Measurements from ENCODE around the gene ADPRS. TPM values are rescaled to one million over a fixed set of nuclear protein-coding genes. Genes with fewer than 3 reads are reported as not detected.

Gene ADPRS
- total and polyA plus RNA-seq, 9 donors = 24.9 to 30.7 (median 27.9) TPM

- H3K27ac ChIP-seq (ENCODE audit: low read length) = no peak overlapping the region
- 74% methylated on average over 7 of the region's 8 CpGs for WGBS (ENCODE audit: insufficient coverage)
- H3K36me3 ChIP-seq (ENCODE audit: control insufficient read depth, insufficient read depth, low read length) = peaks cover 55% of the 10 kb centered on the region
- H3K4me1 ChIP-seq (ENCODE audit: control insufficient read depth, insufficient read depth, low read length) = peaks cover 20% of the 10 kb centered on the region
- no peak for DNase-seq
- no peaks in the 10 kb centered on the region for H3K27me3 ChIP-seq (ENCODE audit: control insufficient read depth, insufficient read depth, low read length)
- H3K9me3 ChIP-seq (replicated peaks; ENCODE audit: control insufficient read depth, low read depth, low read length) = no peaks in the 10 kb centered on the region
- H3K4me3 ChIP-seq (ENCODE audit: low read length) = no peak overlapping the region
These were observed 5.9 kb downstream of the ADPRS start for GRCh38 chr1:36094621-36095061.

GRCh38 chr1:36095760-36096405 lies 7.2 kb downstream of the ADPRS start:
- peak; percentile 44 for DNase-seq
- Histone ChIP-seq H3K27me3 (ENCODE audit: control insufficient read depth, insufficient read depth, low read length) (no peaks in the 10 kb centered on the region), H3K4me3 (ENCODE audit: low read length) (no peak overlapping the region), H3K36me3 (ENCODE audit: control insufficient read depth, insufficient read depth, low read length) (peaks cover 53% of the 10 kb centered on the region), H3K4me1 (ENCODE audit: control insufficient read depth, insufficient read depth, low read length) (peaks cover 18% of the 10 kb centered on the region), H3K27ac (ENCODE audit: low read length) (peak overlapping the region; percentile 35), H3K9me3 (replicated peaks; ENCODE audit: control insufficient read depth, low read depth, low read length) (no peaks in the 10 kb centered on the region)
- WGBS (ENCODE audit: insufficient coverage) = 52% methylated on average over 6 of the region's 15 CpGs

GRCh38 chr1:36096500-36097432 lies 8.1 kb downstream of the ADPRS start:
- no peak for DNase-seq

GRCh38 chr1:36097693-36098585 lies 9.2 kb downstream of the ADPRS start:
- DNase-seq = no peak
- WGBS (ENCODE audit: insufficient coverage) = 89% methylated on average over 32 of the region's 33 CpGs
- Histone ChIP-seq H3K4me1 (ENCODE audit: control insufficient read depth, insufficient read depth, low read length) (peaks cover 16% of the 10 kb centered on the region), H3K9me3 (replicated peaks; ENCODE audit: control insufficient read depth, low read depth, low read length) (no peaks in the 10 kb centered on the region), H3K27me3 (ENCODE audit: control insufficient read depth, insufficient read depth, low read length) (no peaks in the 10 kb centered on the region), H3K36me3 (ENCODE audit: control insufficient read depth, insufficient read depth, low read length) (peaks cover 33% of the 10 kb centered on the region), H3K4me3 (ENCODE audit: low read length) (no peak overlapping the region), H3K27ac (ENCODE audit: low read length) (no peak overlapping the region)

More at GRCh38 chr1:36096500-36097432, 8.1 kb downstream of the ADPRS start:
- Histone ChIP-seq H3K9me3 (replicated peaks; ENCODE audit: control insufficient read depth, low read depth, low read length) (no peaks in the 10 kb centered on the region), H3K27me3 (ENCODE audit: control insufficient read depth, insufficient read depth, low read length) (no peaks in the 10 kb centered on the region), H3K27ac (ENCODE audit: low read length) (no peak overlapping the region), H3K4me1 (ENCODE audit: control insufficient read depth, insufficient read depth, low read length) (peaks cover 17% of the 10 kb centered on the region), H3K36me3 (ENCODE audit: control insufficient read depth, insufficient read depth, low read length) (peaks cover 45% of the 10 kb centered on the region), H3K4me3 (ENCODE audit: low read length) (no peak overlapping the region)
- WGBS (ENCODE audit: insufficient coverage) = 31% methylated on average over 6 of the region's 16 CpGs

GRCh38 chr1:36098650-36099365 lies 10.1 kb downstream of the ADPRS start:
- no peak overlapping the region for H3K27ac ChIP-seq (ENCODE audit: low read length)
- H3K27me3 ChIP-seq (ENCODE audit: control insufficient read depth, insufficient read depth, low read length) = no peaks in the 10 kb centered on the region
- no peak for DNase-seq
- WGBS (ENCODE audit: insufficient coverage) = 79% methylated on average over 13 of the region's 13 CpGs
- H3K9me3 ChIP-seq (replicated peaks; ENCODE audit: control insufficient read depth, low read depth, low read length) = no peaks in the 10 kb centered on the region
- peaks cover 11% of the 10 kb centered on the region for H3K4me1 ChIP-seq (ENCODE audit: control insufficient read depth, insufficient read depth, low read length)
- no peak overlapping the region for H3K4me3 ChIP-seq (ENCODE audit: low read length)
- peaks cover 24% of the 10 kb centered on the region for H3K36me3 ChIP-seq (ENCODE audit: control insufficient read depth, insufficient read depth, low read length)

GRCh38 chr1:36099681-36100341 lies 11.1 kb downstream of the ADPRS start:
- peak; percentile 78 for DNase-seq

GRCh38 chr1:36100376-36100775 lies 11.7 kb downstream of the ADPRS start:
- no peak overlapping the region for H3K27ac ChIP-seq (ENCODE audit: low read length)
- peaks cover 11% of the 10 kb centered on the region for H3K36me3 ChIP-seq (ENCODE audit: control insufficient read depth, insufficient read depth, low read length)
- no peak overlapping the region for H3K4me3 ChIP-seq (ENCODE audit: low read length)
- DNase-seq = no peak
- WGBS (ENCODE audit: insufficient coverage) = 65% methylated on average over 4 of the region's 6 CpGs
- H3K4me1 ChIP-seq (ENCODE audit: control insufficient read depth, insufficient read depth, low read length) = peaks cover 11% of the 10 kb centered on the region
- H3K27me3 ChIP-seq (ENCODE audit: control insufficient read depth, insufficient read depth, low read length) = no peaks in the 10 kb centered on the region
- H3K9me3 ChIP-seq (replicated peaks; ENCODE audit: control insufficient read depth, low read depth, low read length) = no peaks in the 10 kb centered on the region

More at GRCh38 chr1:36099681-36100341, 11.1 kb downstream of the ADPRS start:
- H3K4me1 ChIP-seq (ENCODE audit: control insufficient read depth, insufficient read depth, low read length) = peaks cover 11% of the 10 kb centered on the region
- H3K9me3 ChIP-seq (replicated peaks; ENCODE audit: control insufficient read depth, low read depth, low read length) = no peaks in the 10 kb centered on the region
- H3K27ac ChIP-seq (ENCODE audit: low read length) = no peak overlapping the region
- whole genome bisulfite sequencing (ENCODE audit: insufficient coverage) = 24% methylated on average over 9 of the region's 18 CpGs
- H3K36me3 ChIP-seq (ENCODE audit: control insufficient read depth, insufficient read depth, low read length) = peaks cover 14% of the 10 kb centered on the region
- H3K27me3 ChIP-seq (ENCODE audit: control insufficient read depth, insufficient read depth, low read length) = no peaks in the 10 kb centered on the region
- no peak overlapping the region for H3K4me3 ChIP-seq (ENCODE audit: low read length)

- 96% methylated on average over 4 of the region's 5 CpGs for WGBS (ENCODE audit: insufficient coverage)
- no peaks in the 10 kb centered on the region for H3K27me3 ChIP-seq (ENCODE audit: control insufficient read depth, insufficient read depth, low read length)
- H3K4me1 ChIP-seq (ENCODE audit: control insufficient read depth, insufficient read depth, low read length) = peaks cover 7% of the 10 kb centered on the region
- no peak for DNase-seq
- H3K36me3 ChIP-seq (ENCODE audit: control insufficient read depth, insufficient read depth, low read length) = peaks cover under 1% of the 10 kb centered on the region
- no peaks in the 10 kb centered on the region for H3K9me3 ChIP-seq (replicated peaks; ENCODE audit: control insufficient read depth, low read depth, low read length)
- no peak overlapping the region for H3K4me3 ChIP-seq (ENCODE audit: low read length)
- no peak overlapping the region for H3K27ac ChIP-seq (ENCODE audit: low read length)
These were observed 12.9 kb downstream of the ADPRS start for GRCh38 chr1:36101546-36101945.

GRCh38 chr1:36106269-36106668 lies 17.6 kb downstream of the ADPRS start:
- no peak overlapping the region for H3K4me3 ChIP-seq (ENCODE audit: low read length)
- 67% methylated on average over 1 of the region's 5 CpGs for WGBS (ENCODE audit: insufficient coverage)
- H3K27me3 ChIP-seq (ENCODE audit: control insufficient read depth, insufficient read depth, low read length) = no peaks in the 10 kb centered on the region
- H3K27ac ChIP-seq (ENCODE audit: low read length) = no peak overlapping the region
- H3K4me1 ChIP-seq (ENCODE audit: control insufficient read depth, insufficient read depth, low read length) = peaks cover 3% of the 10 kb centered on the region
- DNase-seq = no peak
- no peaks in the 10 kb centered on the region for H3K36me3 ChIP-seq (ENCODE audit: control insufficient read depth, insufficient read depth, low read length)
- no peaks in the 10 kb centered on the region for H3K9me3 ChIP-seq (replicated peaks; ENCODE audit: control insufficient read depth, low read depth, low read length)

All from muscle of leg (tissue), 11 donors.